GM10248 (cell line): ENCODE measurements around the gene COL4A2.

ENCODE experiments used
- CTCF ChIA-PET: fragments of 300-600 bp; sonication (Branson Sonifier 250); formaldehyde crosslinking; extraction: SDS; loops from one replicate; lab custom pipeline; 2021; ENCODE audit warnings: antibody characterized with exemption; lab: Yijun Ruan, JAX
- POLR2A ChIA-PET: fragments of 350-650 bp; sonication (Branson Sonifier 250); formaldehyde crosslinking; extraction: SDS; loops from one replicate; lab custom pipeline; 2020; ENCODE audit warnings: antibody characterized with exemption; lab: Yijun Ruan, JAX
- DNase-seq: peaks from one replicate; pipeline ENCODE4 v3.0.0; 2012; ENCODE audit errors: extremely low spot score
- CTCF ChIP-seq: IDR thresholded peaks from 2 replicates; pipeline ENCODE4 v1.5.1; 2012; ENCODE audit warnings: mild to moderate bottlenecking, low read depth; ENCODE audit errors: extremely low read depth, missing control alignments, control extremely low read depth

COL4A2 gene

DNA sequence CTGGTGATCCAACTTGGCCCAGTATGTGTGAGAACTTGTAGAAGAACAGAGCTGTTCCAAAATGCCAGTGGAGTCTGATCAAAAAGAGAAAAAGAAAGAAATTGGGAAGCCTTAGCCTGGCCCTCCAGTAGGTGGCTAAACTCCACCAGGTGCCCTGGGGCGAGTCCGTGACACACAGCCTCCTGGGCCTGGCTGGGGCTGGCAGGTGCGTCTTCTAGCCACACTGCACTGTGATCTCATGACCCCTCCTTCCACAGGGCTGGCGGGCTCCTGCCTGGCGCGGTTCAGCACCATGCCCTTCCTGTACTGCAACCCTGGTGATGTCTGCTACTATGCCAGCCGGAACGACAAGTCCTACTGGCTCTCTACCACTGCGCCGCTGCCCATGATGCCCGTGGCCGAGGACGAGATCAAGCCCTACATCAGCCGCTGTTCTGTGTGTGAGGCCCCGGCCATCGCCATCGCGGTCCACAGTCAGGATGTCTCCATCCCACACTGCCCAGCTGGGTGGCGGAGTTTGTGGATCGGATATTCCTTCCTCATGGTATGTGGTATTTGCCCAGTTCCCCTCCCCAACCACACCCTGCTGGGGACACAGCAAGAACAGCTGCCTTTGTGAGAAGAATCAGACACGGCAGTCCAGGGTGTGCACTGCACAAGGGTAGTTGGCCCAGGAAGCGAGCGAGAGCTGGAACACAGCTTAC, 200.7 kb downstream of the COL4A2 start:
- ChIA-PET POLR2A (no interaction called here), CTCF (interaction anchor here (0.9 to 1.7 kb wide), 3 partner anchors 8 to 286 kb away, joined by 3 to 5 read pairs (median 4); no protein-coding TSS in a partner anchor)
- DNase-seq: no peak
- no peak for TF ChIP-seq CTCF

DNA sequence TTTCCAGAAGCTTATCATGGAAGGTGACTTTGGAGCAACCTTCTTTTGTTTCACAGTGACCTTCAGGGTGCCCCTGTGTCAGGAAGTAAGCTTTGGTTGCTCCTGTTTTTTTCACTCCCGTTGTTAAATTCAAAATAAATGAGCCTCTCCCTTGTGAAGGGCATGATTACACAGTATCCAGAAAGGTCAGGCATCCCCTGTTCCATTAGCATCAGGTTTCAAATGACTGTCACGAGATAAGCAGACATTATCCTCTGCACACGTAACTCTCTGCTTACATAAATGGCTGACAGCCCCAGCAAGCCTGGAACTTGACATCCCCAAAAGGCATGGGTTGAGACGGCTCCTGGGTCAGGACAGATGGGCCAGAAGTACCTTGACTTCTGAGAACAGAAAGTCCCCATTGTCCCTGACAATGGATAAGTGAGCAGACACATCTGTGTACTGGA, 202.4 kb downstream of the COL4A2 start:
- DNase-seq: no peak
- CTCF ChIA-PET: interaction anchor here (0.7 to 1.8 kb wide), 4 partner anchors 18 to 97 kb away, joined by 3 to 6 read pairs (median 3); no protein-coding TSS in a partner anchor
- no peak for TF ChIP-seq CTCF

GRCh38 chr13:110509971-110510786, 203.1 kb downstream of the COL4A2 start:
- ChIA-PET CTCF (interaction anchor here (1.0 to 1.8 kb wide), 4 partner anchors 8 to 98 kb away, joined by 3 to 6 read pairs (median 3); no protein-coding TSS in a partner anchor), POLR2A (no interaction called here)
- DNase-seq: peak; percentile 70
- TF ChIP-seq CTCF: no peak

More for the DNA sequence above, 202.4 kb downstream of the COL4A2 start:
- POLR2A ChIA-PET: no interaction called here

GRCh38 chr13:110511509-110512181, 204.6 kb downstream of the COL4A2 start:
- POLR2A ChIA-PET: no interaction called here
- no peak for DNase-seq
- TF ChIP-seq CTCF: no peak
- CTCF ChIA-PET: interaction anchor here (0.9 kb wide), 1 partner anchor 13 kb away, joined by 3 read pairs; no protein-coding TSS in a partner anchor

- no peak for TF ChIP-seq CTCF
- POLR2A ChIA-PET: no interaction called here
- CTCF ChIA-PET: no interaction called here
- DNase-seq: no peak
Observed at GRCh38 chr13:110512198-110512740, 205.2 kb downstream of the COL4A2 start.

- CTCF ChIA-PET: interaction anchor here (1.5 to 3.2 kb wide), 2 partner anchors 9 to 61 kb away, joined by 4 to 9 read pairs; no protein-coding TSS in a partner anchor
- no peak for DNase-seq
- POLR2A ChIA-PET: no interaction called here
- no peak for TF ChIP-seq CTCF
Observed at GRCh38 chr13:110516500-110516899, 209.4 kb downstream of the COL4A2 start.
